HG03060 (cell line): ENCODE data around the gene PTS.

Experiments
- ATAC-seq: cut with Tn5 transposase; IDR thresholded peaks from one replicate; pipeline ENCODE4 v1.9.1; 2021; ENCODE audit warnings: low read depth, moderate number of reproducible peaks; ENCODE audit not compliant: unreplicated experiment

The PTS gene

DNA sequence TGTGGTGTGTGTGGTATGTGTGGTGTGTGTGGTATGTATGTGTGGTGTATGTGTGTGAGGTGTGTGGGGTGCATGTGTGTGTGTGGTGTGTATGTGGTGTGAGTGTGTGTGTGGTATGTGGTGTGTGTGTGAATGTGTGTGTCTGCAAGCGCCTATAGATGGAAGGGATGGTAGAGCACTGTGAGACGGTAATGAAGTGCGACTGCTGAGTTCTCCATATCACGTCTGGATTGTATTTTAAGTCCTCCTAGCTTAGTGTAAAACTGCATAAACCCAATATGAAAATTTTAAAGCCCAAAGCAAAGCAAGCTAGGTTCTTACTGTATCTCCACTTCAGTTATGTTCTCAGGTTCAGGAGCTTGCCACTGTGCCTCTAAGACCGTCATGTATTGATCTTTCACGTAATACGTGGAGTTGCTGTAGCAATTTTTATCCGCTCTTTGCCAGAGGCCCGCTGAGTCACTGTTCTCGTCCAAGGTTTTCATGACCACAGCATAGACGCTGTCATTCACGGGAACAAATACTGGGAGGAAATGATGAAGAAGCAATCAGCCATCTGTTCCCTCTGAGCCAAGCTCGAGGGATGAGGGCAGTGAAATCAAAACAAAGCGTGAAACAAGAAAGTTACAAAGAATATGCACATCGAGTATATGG, 29.0 kb downstream of the PTS start:
- no peak for ATAC-seq

- ATAC-seq = no peak
Observed at GRCh38 chr11:112260490-112260889, 34.3 kb downstream of the PTS start, which contains the start of gene PLET1. Gene PLET1 (minus strand): TSS chr11:112260860. CDS start chr11:112260589, 271 bp downstream.

GRCh38 chr11:112265659-112266409, 39.6 kb downstream of the PTS start:
- no peak for ATAC-seq

GRCh38 chr11:112266410-112266778, 40.2 kb downstream of the PTS start:
- no peak for ATAC-seq

DNA sequence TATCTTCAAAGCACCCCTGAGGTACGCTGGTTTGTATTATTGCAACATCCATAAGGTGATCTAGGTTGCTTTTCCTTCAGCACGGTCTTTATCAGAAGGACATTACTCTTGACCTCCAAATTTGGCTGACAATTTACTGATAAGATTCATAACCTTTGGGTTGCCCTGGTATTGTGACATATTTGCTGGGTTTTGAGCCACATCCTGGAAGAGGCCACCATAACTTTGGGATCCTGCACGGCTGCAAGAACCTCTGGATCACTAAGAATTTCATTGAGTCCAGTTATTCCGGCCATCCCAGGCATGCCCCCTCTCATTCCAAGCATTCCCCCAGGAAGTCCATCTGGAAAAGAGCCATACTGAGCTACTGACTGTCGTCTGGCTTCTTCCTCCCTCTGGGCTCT, 41.0 kb downstream of the PTS start:
- ATAC-seq = no peak

DNA sequence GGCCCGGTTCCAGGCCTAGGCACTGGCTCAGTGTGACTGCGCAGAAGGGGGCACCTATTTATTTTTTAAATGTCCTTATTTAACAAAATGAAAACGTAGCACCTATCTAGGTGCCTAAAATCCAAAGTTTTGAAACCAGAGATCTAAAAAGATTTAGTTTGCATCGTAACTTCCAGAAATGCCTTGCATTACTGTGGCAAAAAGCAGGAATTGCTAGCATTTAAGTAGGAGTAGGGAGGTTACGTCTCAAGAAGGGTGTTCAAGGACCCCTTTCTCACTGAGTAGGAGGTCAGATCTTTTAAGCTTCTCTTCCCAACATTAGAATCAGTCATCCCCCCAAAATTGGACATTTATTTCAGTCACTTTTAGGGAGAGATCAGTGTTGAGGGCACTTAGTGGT, 42.2 kb downstream of the PTS start:
- ATAC-seq = no peak

GRCh38 chr11:112269139-112269538, 42.9 kb downstream of the PTS start:
- ATAC-seq = no peak

- no peak for ATAC-seq
Observed at GRCh38 chr11:112270551-112271180, 44.4 kb downstream of the PTS start.

DNA sequence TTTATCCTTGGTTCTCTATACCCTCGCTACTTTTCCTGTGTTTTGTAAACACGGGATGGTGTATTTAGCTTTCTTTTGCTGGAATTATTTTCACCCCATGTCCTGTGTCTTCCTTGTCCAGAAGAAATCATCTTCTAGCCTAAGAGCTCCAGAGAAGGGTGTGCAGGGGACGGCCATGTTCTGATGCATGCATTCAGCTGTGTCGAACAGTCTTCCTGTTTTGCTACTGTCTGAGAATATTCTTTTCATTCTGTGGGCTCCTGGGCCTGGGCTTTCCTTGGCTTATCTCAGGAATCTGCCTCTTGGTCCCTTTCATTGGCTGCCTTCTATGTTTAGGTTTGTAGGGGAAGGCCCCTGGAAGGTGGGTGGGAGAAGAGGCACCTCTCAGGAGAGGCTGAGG, 45.0 kb downstream of the PTS start:
- no peak for ATAC-seq

DNA sequence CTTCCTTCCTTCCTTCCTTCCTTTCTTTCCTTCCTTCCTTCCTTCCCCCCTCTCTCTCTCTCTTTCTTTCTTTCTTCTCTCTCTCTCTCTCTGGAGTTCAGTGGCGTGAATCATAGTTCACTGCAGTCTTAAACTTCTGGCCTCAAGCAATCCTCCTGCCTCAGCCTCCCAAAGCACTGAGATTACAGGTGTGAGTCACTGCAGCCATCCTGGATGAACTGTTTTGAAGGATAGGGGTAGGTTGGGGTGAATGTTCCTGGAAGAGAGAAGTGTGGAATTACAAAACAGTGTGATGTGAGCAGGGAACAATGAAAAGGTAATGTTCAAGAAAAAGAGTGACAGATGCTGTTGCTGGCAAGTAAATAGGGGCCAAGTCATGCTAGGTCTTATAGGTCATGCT, 46.8 kb downstream of the PTS start:
- ATAC-seq = no peak

- no peak for ATAC-seq
Observed at GRCh38 chr11:112274007-112274783, 48.0 kb downstream of the PTS start.

DNA sequence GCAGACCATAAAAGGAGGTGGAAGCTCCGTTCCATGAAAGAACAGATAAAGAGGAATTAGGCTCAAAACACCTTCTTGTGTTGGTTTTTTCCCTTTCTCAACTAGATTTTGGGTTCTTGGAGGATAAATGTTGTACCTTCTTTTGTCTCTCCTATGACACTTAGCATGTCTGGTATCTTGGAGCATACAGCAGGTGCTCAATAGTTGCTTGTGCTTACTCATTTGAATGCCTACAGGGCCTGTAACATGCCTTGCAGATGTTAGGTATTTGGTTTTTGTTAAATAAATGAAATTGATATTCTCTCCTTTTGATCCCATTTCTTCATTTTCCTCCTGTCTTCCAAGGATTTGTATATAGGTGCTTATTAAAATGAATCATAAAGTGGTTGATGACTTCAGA, 50.8 kb downstream of the PTS start:
- ATAC-seq = no peak

DNA sequence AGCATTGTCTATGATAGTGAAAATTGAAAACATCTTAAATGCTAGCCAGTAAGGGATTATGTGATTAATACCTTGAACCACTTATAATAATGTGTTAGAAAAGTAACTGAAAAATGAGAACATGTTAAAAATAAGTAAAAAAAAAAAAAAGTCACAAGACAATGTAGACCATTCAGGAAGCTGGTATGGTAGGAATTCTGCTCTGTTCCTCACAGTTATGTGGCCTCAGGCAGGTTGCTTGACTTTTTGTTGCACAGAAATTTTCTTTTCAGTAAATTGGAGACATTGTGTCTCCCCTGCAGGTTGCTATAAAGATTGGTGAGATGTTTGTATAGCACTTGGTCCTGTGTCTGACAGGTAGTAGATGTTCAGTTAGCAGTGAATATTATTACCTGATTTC, 51.7 kb downstream of the PTS start:
- no peak for ATAC-seq

GRCh38 chr11:112278803-112279202, 52.6 kb downstream of the PTS start:
- ATAC-seq = no peak

- ATAC-seq = no peak
Observed at GRCh38 chr11:112279901-112280267, 53.7 kb downstream of the PTS start.

DNA sequence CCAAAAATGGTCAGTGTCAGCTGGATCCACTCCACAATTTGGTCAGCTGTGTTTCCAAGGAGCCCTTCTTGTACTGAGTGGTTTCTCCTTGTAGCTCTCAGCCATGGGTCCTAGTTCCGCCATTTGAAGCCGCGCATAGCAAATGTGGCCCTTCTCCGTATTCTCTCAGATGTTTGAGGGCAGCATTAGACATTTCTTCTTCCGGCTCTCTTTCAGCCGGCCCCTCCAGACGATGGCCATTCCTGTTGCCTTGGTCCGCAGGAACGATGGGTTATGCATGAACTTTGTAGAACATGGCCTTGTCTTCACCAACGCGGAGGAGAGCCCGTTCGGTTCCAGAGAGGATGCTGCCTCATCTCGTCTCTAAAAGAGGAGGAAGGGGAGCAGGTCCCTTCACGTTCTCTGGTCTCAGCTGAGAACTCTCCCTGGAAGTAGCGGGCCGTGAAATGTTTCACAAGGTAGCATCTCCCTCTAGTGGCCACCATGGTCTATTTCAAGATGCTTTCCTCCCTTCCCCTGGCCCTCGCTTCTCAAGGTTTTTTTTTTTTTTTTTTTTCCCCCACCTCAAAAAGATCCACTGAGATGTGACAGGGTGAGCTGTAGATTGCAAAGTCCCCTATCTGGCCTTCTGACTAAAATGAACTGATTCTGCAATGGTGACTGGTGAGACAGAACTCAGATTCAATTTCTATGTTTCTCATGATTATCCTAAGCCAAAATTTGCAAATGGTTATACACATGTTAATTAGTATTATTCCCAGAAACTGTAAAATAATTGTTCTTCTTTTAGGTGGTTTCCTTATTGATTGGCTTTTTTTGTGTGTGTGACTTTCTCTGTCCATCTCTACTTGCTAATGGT, 54.3 kb downstream of the PTS start:
- peak; percentile 63 for ATAC-seq

- no peak for ATAC-seq
Observed at GRCh38 chr11:112281726-112282125, 55.5 kb downstream of the PTS start.
